K562 (cell line): ENCODE measurements around the gene SLC22A16.

Experiments
- ATF6 ChIP-seq: sonication (generic); formaldehyde crosslinking; IDR thresholded peaks from 2 replicates; pipeline ENCODE4 v1.4.0; 2020; ENCODE audit warnings: mild to moderate bottlenecking, missing genetic modification reagents
- BCL6 ChIP-seq: fragments of 250-450 bp; sonication (Bioruptor Pico); IDR thresholded peaks from 2 replicates; pipeline ENCODE4 v1.4.0; 2020
- CREB3 ChIP-seq: fragments of 450-650 bp; conservative IDR thresholded peaks from 2 replicates; pipeline ENCODE4 v1.6.1; 2016; ENCODE audit warnings: missing genetic modification characterization, low read depth, mild to moderate bottlenecking, missing compliant biosample characterization, moderate library complexity
- CSDE1 ChIP-seq, 2 experiments: fragments of 450-650 bp; IDR thresholded peaks; 2 replicates each; pipeline ENCODE4 v1.6.1; 2016; ENCODE audit warnings: mild to moderate bottlenecking in 1 of 2
- CTCF ChIP-seq, 3 experiments: IDR thresholded peaks in 2 of 3; conservative IDR thresholded peaks in 1 of 3; 2 replicates each; pipeline ENCODE4 v1.5.1; 2011 to 2012; ENCODE audit warnings: low read length in 3 of 3, mild to moderate bottlenecking in 3 of 3, control low read depth in 2 of 3, improper control_type of control experiment in 1 of 3, inconsistent platforms in 1 of 3, low read depth in 1 of 3, mixed read lengths in 1 of 3, moderate library complexity in 1 of 3; ENCODE audit not compliant: insufficient read depth in 2 of 3
- GTF2F1 ChIP-seq: IDR thresholded peaks from 2 replicates; pipeline ENCODE4 v1.6.1; 2011; ENCODE audit warnings: low read depth, low read length, improper control_type of control experiment
- POLR2A ChIP-seq: fragments of 450-650 bp; conservative IDR thresholded peaks from 2 replicates; pipeline ENCODE4 v1.6.1; 2016
- POLR2AphosphoS5 ChIP-seq: IDR thresholded peaks from 2 replicates; pipeline ENCODE4 v1.6.1; 2011; ENCODE audit warnings: mild to moderate bottlenecking, low read depth, low read length, moderate library complexity; ENCODE audit not compliant: control insufficient read depth, insufficient read depth
- SETDB1 ChIP-seq: IDR thresholded peaks from one replicate; pipeline ENCODE4 v1.6.1; 2012; ENCODE audit warnings: low read length, control low read depth, inconsistent platforms
- SIN3A ChIP-seq, 2 experiments: fragments of 150-350 bp in 1 of 2; IDR thresholded peaks; 2 replicates each; pipeline ENCODE4 v1.6.1; 2011 to 2016; ENCODE audit warnings: borderline replicate concordance in 2 of 2, low read depth in 2 of 2, low read length in 2 of 2, mild to moderate bottlenecking in 2 of 2, moderate library complexity in 2 of 2; ENCODE audit not compliant: control insufficient read depth in 1 of 2
- YY1 ChIP-seq, 3 experiments: IDR thresholded peaks; 2 replicates each; pipeline ENCODE4 v1.6.1; 2011; ENCODE audit warnings: low read length in 2 of 3, mild to moderate bottlenecking in 2 of 3, moderate library complexity in 2 of 3, borderline replicate concordance in 1 of 3, control low read depth in 1 of 3, low read depth in 1 of 3; ENCODE audit not compliant: insufficient read depth in 3 of 3, insufficient replicate concordance in 2 of 3, control insufficient read depth in 1 of 3, insufficient read length in 1 of 3; ENCODE audit errors: extremely low read depth in 1 of 3
- ZNF785 ChIP-seq: fragments of 250-450 bp; sonication (Bioruptor Pico); IDR thresholded peaks from 2 replicates; pipeline ENCODE4 v1.4.0; 2020; ENCODE audit warnings: mild to moderate bottlenecking
- TF ChIP-seq, protein P1 (sequence below): sonication (generic); formaldehyde crosslinking; IDR thresholded peaks from 2 replicates; pipeline ENCODE4 v1.9.0; 2022; ENCODE audit warnings: mild to moderate bottlenecking, missing genetic modification reagents
- TF ChIP-seq, protein P2 (sequence below): sonication (generic); formaldehyde crosslinking; IDR thresholded peaks from 2 replicates; pipeline ENCODE4 v1.8.0; 2022; ENCODE audit warnings: mild to moderate bottlenecking, missing genetic modification reagents

- TF ChIP-seq SETDB1 (no peak), ATF6 (CRISPR knock-in tag) (no peak), POLR2A (no peak), CSDE1 (IDR thresholded peaks at IDR 0.05) (no peak), SIN3A (IDR thresholded peaks at IDR 0.05; ENCODE audit: borderline replicate concordance in 2 of 2, control insufficient read depth in 1 of 2, low read depth in 2 of 2, low read length in 2 of 2) (no peak), BCL6 (CRISPR knock-in tag) (no peak), GTF2F1 (no peak), CTCF (IDR thresholded peaks at IDR 0.05 in 2 of 3, conservative IDR thresholded peaks at IDR 0.05 in 1 of 3; ENCODE audit: insufficient read depth in 2 of 3, low read depth in 1 of 3, low read length in 3 of 3) (no peak), POLR2AphosphoS5 (no peak), YY1 (IDR thresholded peaks at IDR 0.05; ENCODE audit: borderline replicate concordance in 1 of 3, control insufficient read depth in 1 of 3, extremely low read depth in 1 of 3, insufficient read depth in 3 of 3, insufficient read length in 1 of 3, insufficient replicate concordance in 2 of 3, low read depth in 1 of 3, low read length in 2 of 3) (peak in 1 of 3 experiments; percentile 30), ZNF785 (CRISPR knock-in tag) (no peak), CREB3 (tag) (no peak)
- TF ChIP-seq, protein P1, sequence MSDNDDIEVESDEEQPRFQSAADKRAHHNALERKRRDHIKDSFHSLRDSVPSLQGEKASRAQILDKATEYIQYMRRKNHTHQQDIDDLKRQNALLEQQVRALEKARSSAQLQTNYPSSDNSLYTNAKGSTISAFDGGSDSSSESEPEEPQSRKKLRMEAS (CRISPR knock-in tag): no peak
- TF ChIP-seq, protein P2, sequence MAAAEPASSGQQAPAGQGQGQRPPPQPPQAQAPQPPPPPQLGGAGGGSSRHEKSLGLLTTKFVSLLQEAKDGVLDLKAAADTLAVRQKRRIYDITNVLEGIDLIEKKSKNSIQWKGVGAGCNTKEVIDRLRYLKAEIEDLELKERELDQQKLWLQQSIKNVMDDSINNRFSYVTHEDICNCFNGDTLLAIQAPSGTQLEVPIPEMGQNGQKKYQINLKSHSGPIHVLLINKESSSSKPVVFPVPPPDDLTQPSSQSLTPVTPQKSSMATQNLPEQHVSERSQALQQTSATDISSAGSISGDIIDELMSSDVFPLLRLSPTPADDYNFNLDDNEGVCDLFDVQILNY (CRISPR knock-in tag): no peak
Observed at GRCh38 chr6:110447761-110448160, 28.7 kb downstream of the SLC22A16 start.
